K562 (cell line): ENCODE measurements around the gene ZSWIM3. TPM values are rescaled to one million over a fixed set of nuclear protein-coding genes. Genes with fewer than 3 reads are reported as not detected.

ENCODE experiments used
- ATF7 ChIP-seq: fragments of 450-650 bp; IDR thresholded peaks from 2 replicates; pipeline ENCODE4 v1.7.1; 2014; ENCODE audit warnings: mild to moderate bottlenecking, moderate library complexity
- ESRRA ChIP-seq: fragments of 450-650 bp; IDR thresholded peaks from 2 replicates; pipeline ENCODE4 v1.6.1; 2014; ENCODE audit warnings: low read depth, mild to moderate bottlenecking, moderate library complexity, borderline replicate concordance
- NUFIP1 ChIP-seq: fragments of 450-650 bp; IDR thresholded peaks from 2 replicates; pipeline ENCODE4 v1.6.1; 2018; ENCODE audit not compliant: partially characterized antibody
- POLR3A ChIP-seq: IDR thresholded peaks from 2 replicates; pipeline ENCODE4 v1.6.1; 2011; ENCODE audit warnings: borderline replicate concordance, mild to moderate bottlenecking, moderate library complexity; ENCODE audit not compliant: insufficient read length, insufficient read depth; ENCODE audit errors: extremely low read depth
- RBFOX2 ChIP-seq: fragments of 200-400 bp; formaldehyde crosslinking; IDR thresholded peaks from 2 replicates; pipeline ENCODE4 v1.6.1; 2017; ENCODE audit warnings: low read depth, mild to moderate bottlenecking, low read length, moderate library complexity
- SIN3B ChIP-seq: fragments of 450-650 bp; IDR thresholded peaks from 2 replicates; pipeline ENCODE4 v1.6.1; 2017; ENCODE audit warnings: low read depth, mild to moderate bottlenecking, moderate library complexity
- TAF7 ChIP-seq: fragments of 450-650 bp; IDR thresholded peaks from 2 replicates; pipeline ENCODE4 v1.6.1; 2016; ENCODE audit warnings: missing genetic modification characterization, missing compliant biosample characterization
- ZBTB17 ChIP-seq: fragments of 450-650 bp; formaldehyde crosslinking; IDR thresholded peaks from 2 replicates; pipeline ENCODE4 v1.4.0; 2020; ENCODE audit warnings: mild to moderate bottlenecking
- polyA plus RNA-seq, 8 experiments: library from polyadenylated mRNA; depleted of rRNA in 4 of 8; stranded (reverse) in 5 of 8; unstranded in 3 of 8; fragments of >200 nt; fragmentation: Nextera tagmentation in 2 of 8; fragmentation: Illumina TruSeq in 1 of 8; extraction: Ambion mirVana in 2 of 8; extraction: Trizol in 1 of 8; gene quantifications; 2 replicates each; pipeline versions ENCODE4 v1.2.1 to v1.2.3, GENCODE V29; 2011 to 2014; ENCODE audit warnings: inconsistent platforms in 1 of 8, missing spikeins in 1 of 8
- total RNA-seq, 7 experiments: library from RNA; depleted of rRNA in 6 of 7; stranded (reverse); fragments of >200 nt in 6 of 7; fragmentation: Illumina TruSeq in 2 of 7; extraction: Trizol in 2 of 7; gene quantifications; 2 replicates each; pipeline versions ENCODE4 v1.2.1 to v1.2.3, GENCODE V29; 2011 to 2021; ENCODE audit warnings: low replicate concordance in 1 of 7
- TF ChIP-seq, protein P1 (sequence below): fragments of 250-450 bp; sonication (Bioruptor Pico); IDR thresholded peaks from 2 replicates; pipeline ENCODE4 v1.9.0; 2021; ENCODE audit warnings: mild to moderate bottlenecking, inconsistent platforms
- TF ChIP-seq, protein P2 (sequence below), 2 experiments: IDR thresholded peaks; 2 replicates each; pipeline ENCODE4 v1.6.1; 2012; ENCODE audit warnings: improper control_type of control experiment in 2 of 2, low read depth in 2 of 2, low read length in 2 of 2, borderline replicate concordance in 1 of 2
- TF ChIP-seq, protein P3 (sequence below): fragments of 450-650 bp; IDR thresholded peaks from 2 replicates; pipeline ENCODE4 v1.7.1; 2018; ENCODE audit warnings: mild to moderate bottlenecking, low read depth; ENCODE audit not compliant: partially characterized antibody
- TF ChIP-seq, protein P4 (sequence below): sonication (generic); formaldehyde crosslinking; IDR thresholded peaks from 2 replicates; pipeline ENCODE4 v1.8.0; 2023; ENCODE audit warnings: mild to moderate bottlenecking, missing genetic modification reagents
- TF ChIP-seq, protein P5 (sequence below), 2 experiments: IDR thresholded peaks in 1 of 2; conservative IDR thresholded peaks in 1 of 2; 2 replicates each; pipeline ENCODE4 v1.6.1; 2016; ENCODE audit warnings: low read depth in 2 of 2, mild to moderate bottlenecking in 1 of 2, missing compliant biosample characterization in 1 of 2, missing genetic modification characterization in 1 of 2, moderate library complexity in 1 of 2

Gene ZSWIM3
- total and polyA plus RNA-seq, 9 of the 15 experiments (the other 6 are each of a cell fraction or from before 2014, with no cell fraction given): 1.7 to 4.3 (median 2.9) TPM

DNA sequence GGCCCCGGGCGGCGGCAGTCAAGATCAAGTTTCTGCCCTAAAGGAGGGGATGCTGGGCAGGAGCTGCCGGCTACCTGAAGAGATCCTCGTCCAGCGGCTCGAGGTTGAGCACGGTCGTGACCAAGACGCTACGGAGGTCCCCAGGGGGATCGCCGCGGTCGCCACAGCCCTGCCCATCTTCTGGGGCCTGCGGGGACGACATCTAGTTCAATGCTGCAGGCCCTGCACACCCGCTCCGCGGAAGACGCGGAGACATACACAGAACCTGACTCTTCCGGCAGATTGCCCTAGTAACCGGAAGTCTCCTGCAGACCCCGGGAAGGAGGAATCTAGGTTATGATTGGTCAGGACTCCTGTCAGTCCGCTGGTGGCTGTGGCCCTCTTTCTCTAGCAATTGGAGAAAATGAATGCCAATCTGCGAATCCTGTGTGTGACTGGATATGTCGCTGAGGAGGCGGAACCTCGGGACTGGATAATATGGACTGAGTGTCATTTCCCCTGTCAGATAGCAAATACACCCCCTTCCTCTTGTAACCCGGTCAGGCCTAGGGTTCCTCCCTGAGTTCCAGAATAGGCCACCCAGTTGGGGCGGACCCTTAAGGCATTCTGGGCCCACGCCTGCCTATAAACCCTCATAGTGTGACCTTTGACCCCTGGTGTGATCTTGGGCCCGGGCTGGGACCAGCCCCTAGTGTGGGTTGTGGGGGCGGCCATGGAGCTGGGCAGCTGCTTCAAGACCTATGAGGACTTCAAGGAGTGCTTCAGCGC is at the start of gene ZSWIM3, which contains the start of gene ACOT8 (continued):
- TF ChIP-seq, protein P1, sequence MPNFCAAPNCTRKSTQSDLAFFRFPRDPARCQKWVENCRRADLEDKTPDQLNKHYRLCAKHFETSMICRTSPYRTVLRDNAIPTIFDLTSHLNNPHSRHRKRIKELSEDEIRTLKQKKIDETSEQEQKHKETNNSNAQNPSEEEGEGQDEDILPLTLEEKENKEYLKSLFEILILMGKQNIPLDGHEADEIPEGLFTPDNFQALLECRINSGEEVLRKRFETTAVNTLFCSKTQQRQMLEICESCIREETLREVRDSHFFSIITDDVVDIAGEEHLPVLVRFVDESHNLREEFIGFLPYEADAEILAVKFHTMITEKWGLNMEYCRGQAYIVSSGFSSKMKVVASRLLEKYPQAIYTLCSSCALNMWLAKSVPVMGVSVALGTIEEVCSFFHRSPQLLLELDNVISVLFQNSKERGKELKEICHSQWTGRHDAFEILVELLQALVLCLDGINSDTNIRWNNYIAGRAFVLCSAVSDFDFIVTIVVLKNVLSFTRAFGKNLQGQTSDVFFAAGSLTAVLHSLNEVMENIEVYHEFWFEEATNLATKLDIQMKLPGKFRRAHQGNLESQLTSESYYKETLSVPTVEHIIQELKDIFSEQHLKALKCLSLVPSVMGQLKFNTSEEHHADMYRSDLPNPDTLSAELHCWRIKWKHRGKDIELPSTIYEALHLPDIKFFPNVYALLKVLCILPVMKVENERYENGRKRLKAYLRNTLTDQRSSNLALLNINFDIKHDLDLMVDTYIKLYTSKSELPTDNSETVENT (CRISPR knock-in tag): no peak
- TF ChIP-seq ATF7: peak; percentile 88
- no peak for TF ChIP-seq ZBTB17
- TF ChIP-seq SIN3B: peak; percentile 62
- TF ChIP-seq, protein P2, sequence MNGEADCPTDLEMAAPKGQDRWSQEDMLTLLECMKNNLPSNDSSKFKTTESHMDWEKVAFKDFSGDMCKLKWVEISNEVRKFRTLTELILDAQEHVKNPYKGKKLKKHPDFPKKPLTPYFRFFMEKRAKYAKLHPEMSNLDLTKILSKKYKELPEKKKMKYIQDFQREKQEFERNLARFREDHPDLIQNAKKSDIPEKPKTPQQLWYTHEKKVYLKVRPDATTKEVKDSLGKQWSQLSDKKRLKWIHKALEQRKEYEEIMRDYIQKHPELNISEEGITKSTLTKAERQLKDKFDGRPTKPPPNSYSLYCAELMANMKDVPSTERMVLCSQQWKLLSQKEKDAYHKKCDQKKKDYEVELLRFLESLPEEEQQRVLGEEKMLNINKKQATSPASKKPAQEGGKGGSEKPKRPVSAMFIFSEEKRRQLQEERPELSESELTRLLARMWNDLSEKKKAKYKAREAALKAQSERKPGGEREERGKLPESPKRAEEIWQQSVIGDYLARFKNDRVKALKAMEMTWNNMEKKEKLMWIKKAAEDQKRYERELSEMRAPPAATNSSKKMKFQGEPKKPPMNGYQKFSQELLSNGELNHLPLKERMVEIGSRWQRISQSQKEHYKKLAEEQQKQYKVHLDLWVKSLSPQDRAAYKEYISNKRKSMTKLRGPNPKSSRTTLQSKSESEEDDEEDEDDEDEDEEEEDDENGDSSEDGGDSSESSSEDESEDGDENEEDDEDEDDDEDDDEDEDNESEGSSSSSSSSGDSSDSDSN (IDR thresholded peaks at IDR 0.05; ENCODE audit: borderline replicate concordance in 1 of 2, low read depth in 2 of 2, low read length in 2 of 2): 0 out of 4 replicates have a peak, but pooled peaks of 1 of the 2 experiments have one; percentile 67
- TF ChIP-seq, protein P3, sequence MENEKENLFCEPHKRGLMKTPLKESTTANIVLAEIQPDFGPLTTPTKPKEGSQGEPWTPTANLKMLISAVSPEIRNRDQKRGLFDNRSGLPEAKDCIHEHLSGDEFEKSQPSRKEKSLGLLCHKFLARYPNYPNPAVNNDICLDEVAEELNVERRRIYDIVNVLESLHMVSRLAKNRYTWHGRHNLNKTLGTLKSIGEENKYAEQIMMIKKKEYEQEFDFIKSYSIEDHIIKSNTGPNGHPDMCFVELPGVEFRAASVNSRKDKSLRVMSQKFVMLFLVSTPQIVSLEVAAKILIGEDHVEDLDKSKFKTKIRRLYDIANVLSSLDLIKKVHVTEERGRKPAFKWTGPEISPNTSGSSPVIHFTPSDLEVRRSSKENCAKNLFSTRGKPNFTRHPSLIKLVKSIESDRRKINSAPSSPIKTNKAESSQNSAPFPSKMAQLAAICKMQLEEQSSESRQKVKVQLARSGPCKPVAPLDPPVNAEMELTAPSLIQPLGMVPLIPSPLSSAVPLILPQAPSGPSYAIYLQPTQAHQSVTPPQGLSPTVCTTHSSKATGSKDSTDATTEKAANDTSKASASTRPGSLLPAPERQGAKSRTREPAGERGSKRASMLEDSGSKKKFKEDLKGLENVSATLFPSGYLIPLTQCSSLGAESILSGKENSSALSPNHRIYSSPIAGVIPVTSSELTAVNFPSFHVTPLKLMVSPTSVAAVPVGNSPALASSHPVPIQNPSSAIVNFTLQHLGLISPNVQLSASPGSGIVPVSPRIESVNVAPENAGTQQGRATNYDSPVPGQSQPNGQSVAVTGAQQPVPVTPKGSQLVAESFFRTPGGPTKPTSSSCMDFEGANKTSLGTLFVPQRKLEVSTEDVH: peak; percentile 90
- no peak for TF ChIP-seq NUFIP1
- peak; percentile 81 for TF ChIP-seq RBFOX2
- TF ChIP-seq ESRRA: 0 out of 2 replicates have a peak, but pooled peaks have one; percentile 18
- TF ChIP-seq TAF7 (tag): peak; percentile 79
- TF ChIP-seq, protein P4, sequence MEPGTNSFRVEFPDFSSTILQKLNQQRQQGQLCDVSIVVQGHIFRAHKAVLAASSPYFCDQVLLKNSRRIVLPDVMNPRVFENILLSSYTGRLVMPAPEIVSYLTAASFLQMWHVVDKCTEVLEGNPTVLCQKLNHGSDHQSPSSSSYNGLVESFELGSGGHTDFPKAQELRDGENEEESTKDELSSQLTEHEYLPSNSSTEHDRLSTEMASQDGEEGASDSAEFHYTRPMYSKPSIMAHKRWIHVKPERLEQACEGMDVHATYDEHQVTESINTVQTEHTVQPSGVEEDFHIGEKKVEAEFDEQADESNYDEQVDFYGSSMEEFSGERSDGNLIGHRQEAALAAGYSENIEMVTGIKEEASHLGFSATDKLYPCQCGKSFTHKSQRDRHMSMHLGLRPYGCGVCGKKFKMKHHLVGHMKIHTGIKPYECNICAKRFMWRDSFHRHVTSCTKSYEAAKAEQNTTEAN (CRISPR knock-in tag): no peak
- TF ChIP-seq POLR3A: no peak
- TF ChIP-seq, protein P5, sequence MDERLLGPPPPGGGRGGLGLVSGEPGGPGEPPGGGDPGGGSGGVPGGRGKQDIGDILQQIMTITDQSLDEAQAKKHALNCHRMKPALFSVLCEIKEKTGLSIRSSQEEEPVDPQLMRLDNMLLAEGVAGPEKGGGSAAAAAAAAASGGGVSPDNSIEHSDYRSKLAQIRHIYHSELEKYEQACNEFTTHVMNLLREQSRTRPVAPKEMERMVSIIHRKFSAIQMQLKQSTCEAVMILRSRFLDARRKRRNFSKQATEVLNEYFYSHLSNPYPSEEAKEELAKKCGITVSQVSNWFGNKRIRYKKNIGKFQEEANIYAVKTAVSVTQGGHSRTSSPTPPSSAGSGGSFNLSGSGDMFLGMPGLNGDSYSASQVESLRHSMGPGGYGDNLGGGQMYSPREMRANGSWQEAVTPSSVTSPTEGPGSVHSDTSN (CRISPR knock-in tag; IDR thresholded peaks at IDR 0.05; ENCODE audit: low read depth): peak; percentile 100
- TF ChIP-seq, protein P5 (tag; conservative IDR thresholded peaks at IDR 0.05; ENCODE audit: low read depth): peak; percentile 100
